ENCODE measurements around the gene CCZ1. TPM values are rescaled to one million over a fixed set of nuclear protein-coding genes. Genes with fewer than 3 reads are reported as not detected.
"Not testable (repeated sequence)": the region's sequence is repeated elsewhere in the genome, so short reads cannot be mapped to it uniquely, and the experiment has no call there.

The CCZ1 gene
- total RNA-seq, 2 donors from 2014 or later, result 59.6 to 87.6 TPM

DNA sequence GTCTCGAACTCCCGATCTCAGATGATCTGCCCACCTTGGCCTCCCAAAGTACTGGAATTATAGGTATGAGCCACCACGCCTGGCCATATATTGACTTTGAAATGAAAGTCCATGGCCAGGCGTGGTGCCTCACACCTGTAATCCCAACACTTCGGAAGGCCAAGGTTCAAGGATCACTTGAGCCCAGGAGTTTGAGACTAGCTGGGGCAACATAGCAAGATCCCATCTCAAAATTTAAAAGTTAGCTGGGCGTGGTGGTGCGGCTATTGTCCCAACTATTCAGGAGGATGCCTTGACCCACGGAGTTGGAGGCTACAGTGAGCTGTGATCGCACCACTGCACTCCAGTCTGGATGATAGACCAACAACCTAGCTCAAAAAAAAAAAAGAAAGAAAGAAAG lies 6.0 kb upstream of the CCZ1 start:
- no peak for DNase-seq
- no peaks in the 10 kb centered on the region for H3K36me3 ChIP-seq
- H3K9ac ChIP-seq (ENCODE audit: low read depth in 2 of 2, low read length in 2 of 2), result no peak overlapping the region
- H3K27me3 ChIP-seq, result no peaks in the 10 kb centered on the region
- TF ChIP-seq, protein P1, sequence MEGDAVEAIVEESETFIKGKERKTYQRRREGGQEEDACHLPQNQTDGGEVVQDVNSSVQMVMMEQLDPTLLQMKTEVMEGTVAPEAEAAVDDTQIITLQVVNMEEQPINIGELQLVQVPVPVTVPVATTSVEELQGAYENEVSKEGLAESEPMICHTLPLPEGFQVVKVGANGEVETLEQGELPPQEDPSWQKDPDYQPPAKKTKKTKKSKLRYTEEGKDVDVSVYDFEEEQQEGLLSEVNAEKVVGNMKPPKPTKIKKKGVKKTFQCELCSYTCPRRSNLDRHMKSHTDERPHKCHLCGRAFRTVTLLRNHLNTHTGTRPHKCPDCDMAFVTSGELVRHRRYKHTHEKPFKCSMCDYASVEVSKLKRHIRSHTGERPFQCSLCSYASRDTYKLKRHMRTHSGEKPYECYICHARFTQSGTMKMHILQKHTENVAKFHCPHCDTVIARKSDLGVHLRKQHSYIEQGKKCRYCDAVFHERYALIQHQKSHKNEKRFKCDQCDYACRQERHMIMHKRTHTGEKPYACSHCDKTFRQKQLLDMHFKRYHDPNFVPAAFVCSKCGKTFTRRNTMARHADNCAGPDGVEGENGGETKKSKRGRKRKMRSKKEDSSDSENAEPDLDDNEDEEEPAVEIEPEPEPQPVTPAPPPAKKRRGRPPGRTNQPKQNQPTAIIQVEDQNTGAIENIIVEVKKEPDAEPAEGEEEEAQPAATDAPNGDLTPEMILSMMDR (IDR thresholded peaks at IDR 0.05), result no peak
- no peak overlapping the region for H3K4me3 ChIP-seq
- no peaks in the 10 kb centered on the region for H3K4me1 ChIP-seq
- no peak overlapping the region for H3K27ac ChIP-seq
- intact Hi-C loops (cut with DNase I), result no loop called here
- no peaks in the 10 kb centered on the region for H3K9me3 ChIP-seq

DNA sequence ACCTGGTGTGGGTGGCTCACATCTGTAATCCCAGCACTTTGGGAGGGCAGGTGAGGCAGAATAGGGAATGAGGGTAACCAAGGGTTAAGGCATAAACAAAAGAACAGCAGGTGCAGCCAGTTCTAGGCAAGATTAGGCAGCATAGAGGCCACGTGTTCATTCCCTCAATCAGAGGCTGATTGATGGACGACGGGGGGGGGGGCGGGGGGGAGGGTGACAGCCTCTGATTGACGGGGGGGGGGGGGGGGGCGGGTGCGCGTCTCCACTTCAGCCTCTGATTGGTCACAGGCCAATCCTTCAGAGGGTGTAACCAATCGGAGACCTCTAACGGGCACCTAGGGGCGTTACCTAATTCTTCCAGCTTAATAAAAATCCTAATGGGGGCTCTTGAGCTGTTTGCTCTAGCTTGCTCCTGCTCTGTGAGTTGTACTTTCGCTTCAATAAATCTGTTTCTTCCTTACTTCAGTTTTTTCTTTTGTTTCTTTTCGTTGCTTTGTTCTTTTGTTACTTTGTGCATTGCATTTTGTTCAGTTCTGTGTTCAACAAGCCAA lies 1.1 kb upstream of the CCZ1 start:
- H3K9ac ChIP-seq (ENCODE audit: low read depth in 2 of 2, low read length in 2 of 2); H3K36me3 ChIP-seq; H3K4me3 ChIP-seq; H3K4me1 ChIP-seq; intact Hi-C loops (cut with DNase I); H3K9me3 ChIP-seq; H3K27ac ChIP-seq; H3K27me3 ChIP-seq; DNase-seq: not testable (repeated sequence)

DNA sequence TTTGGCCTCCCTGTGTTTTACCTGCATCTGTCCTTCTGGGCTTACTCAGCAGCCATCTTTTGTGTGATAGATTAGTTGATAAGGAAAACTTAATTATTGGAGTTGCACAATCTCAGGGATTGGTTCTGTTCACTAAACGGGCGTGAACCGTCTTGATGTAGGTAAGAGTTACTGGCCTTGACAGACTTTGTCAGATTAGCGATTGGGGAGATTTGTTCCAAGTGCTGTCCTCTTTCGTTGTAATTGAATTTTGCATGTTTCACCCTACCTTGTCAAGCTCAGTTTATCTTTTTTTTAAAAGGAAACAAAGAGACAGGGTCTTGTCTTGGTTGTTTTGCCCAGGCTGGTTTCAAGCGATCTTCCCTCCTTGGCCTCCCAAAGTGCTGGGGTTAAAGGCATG lies 4.5 kb downstream of the CCZ1 start:
- H3K9ac ChIP-seq (ENCODE audit: low read depth in 2 of 2, low read length in 2 of 2); H3K4me3 ChIP-seq; H3K27ac ChIP-seq; H3K9me3 ChIP-seq; DNase-seq; H3K4me1 ChIP-seq; H3K36me3 ChIP-seq; H3K27me3 ChIP-seq; intact Hi-C loops (cut with DNase I): not testable (repeated sequence)

DNA sequence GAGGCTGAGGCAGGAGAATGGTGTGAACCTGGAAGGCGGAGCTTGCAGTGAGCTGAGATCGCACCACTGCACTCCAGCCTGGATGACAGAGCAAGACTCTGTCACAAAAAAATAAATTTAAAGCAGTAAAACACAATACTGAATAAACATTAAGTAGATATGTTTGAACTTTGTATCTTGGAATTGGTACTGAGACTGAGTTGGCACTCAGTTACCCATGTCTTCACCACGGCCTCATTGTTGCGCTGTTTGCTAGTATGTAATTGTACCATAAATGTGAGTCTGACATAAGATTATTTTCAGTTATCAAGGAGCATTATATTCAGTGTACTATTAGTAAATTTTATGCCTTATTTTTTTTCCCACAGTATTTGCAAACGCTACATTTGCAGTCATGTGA lies 6.2 kb downstream of the CCZ1 start:
- DNase-seq; intact Hi-C loops (cut with DNase I): not testable (repeated sequence)

DNA sequence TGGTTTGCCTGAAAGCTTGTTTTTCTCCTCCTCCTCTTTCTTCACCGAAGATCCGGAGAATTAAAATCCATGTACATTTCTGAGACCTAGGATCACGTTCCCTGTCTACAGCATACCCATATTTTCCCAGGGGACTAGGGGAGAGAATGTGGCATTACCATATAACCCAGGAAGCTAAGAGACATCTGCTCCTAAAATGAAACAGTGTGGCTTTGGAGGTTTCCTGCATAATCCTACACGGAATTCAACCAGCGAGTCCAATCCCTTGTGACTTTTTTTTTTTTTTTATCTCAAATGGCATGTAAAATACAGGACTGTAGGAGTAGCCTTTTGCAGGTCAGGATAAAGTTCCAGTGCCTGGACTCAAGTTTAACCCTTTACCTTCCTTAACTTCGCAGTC lies 10.3 kb downstream of the CCZ1 start:
- H3K27me3 ChIP-seq; intact Hi-C loops (cut with DNase I); H3K27ac ChIP-seq; H3K9ac ChIP-seq (ENCODE audit: low read depth in 2 of 2, low read length in 2 of 2); H3K36me3 ChIP-seq; H3K4me3 ChIP-seq; H3K9me3 ChIP-seq; DNase-seq; H3K4me1 ChIP-seq: not testable (repeated sequence)

More for the DNA sequence above, 6.2 kb downstream of the CCZ1 start:
- H3K27ac ChIP-seq; H3K4me1 ChIP-seq; H3K4me3 ChIP-seq; H3K36me3 ChIP-seq; H3K9me3 ChIP-seq; H3K9ac ChIP-seq (ENCODE audit: low read depth in 2 of 2, low read length in 2 of 2); H3K27me3 ChIP-seq: not testable (repeated sequence)

DNA sequence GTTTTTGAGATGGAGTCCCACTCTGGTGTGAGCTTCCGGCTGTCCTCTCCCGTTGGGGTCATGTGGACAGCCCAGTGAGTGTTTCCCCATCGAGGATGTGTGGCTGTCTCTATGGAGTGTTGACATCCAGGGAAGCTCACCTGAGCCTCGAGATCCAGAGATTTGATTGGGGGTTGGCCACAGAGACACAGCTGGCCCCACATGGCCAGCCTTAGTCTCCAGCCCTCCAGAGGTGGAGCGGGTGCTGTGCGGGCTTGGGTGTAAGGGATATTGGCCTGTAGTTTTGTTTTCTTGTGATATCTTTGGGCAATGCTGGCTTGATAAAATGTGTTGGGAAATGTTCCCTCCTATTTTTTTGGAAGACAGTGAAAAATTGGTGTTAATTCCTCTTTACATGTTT lies 18.0 kb downstream of the CCZ1 start:
- H3K36me3 ChIP-seq; intact Hi-C loops (cut with DNase I); H3K27ac ChIP-seq; H3K27me3 ChIP-seq; H3K9ac ChIP-seq (ENCODE audit: low read depth in 2 of 2, low read length in 2 of 2); H3K4me1 ChIP-seq; H3K4me3 ChIP-seq; H3K9me3 ChIP-seq; DNase-seq: not testable (repeated sequence)

DNA sequence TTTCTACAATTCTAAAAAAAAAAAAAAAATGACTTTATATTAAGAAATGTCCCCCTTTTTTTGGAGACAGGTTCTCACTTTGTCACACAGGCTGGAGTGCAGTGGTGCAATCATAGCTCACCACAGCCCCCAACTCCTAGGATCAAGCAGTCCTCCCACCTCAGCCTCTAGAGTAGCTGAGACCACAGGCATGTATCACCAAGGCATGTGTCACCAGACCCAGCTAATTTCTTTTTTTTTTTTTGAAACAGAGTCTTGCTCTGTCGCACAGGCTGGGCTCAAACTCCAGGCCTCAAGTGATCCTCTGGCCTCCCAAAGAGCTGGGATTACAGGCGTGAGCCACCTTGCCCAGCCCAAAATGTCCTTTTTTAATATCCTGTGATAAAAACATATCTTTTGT lies 25.6 kb downstream of the CCZ1 start:
- DNase-seq; H3K4me1 ChIP-seq; H3K4me3 ChIP-seq; intact Hi-C loops (cut with DNase I); H3K27me3 ChIP-seq; H3K27ac ChIP-seq; H3K9ac ChIP-seq (ENCODE audit: low read depth in 2 of 2, low read length in 2 of 2); H3K36me3 ChIP-seq; H3K9me3 ChIP-seq: not testable (repeated sequence)

DNA sequence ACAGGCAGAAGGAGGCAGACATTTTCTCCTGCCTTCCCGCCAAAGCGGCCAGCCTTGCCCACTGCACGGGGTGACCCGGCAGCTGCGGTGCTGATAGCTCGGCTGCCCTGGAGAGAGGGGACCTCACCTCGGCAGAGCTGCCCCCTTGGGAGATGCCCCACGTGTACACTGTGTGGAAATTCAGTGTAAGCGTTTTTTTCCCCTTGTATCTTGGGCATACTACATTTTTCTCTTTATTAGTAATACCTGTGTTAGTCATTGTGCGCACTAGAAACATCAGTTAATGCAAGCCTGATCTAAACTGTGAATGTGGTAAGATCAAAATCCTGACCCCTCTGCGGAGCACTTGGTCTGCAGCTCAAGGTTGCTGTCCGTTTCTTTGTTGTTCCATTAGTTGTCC lies 26.1 kb downstream of the CCZ1 start:
- H3K27ac ChIP-seq; H3K9ac ChIP-seq (ENCODE audit: low read depth in 2 of 2, low read length in 2 of 2); H3K27me3 ChIP-seq; intact Hi-C loops (cut with DNase I); H3K36me3 ChIP-seq; H3K4me3 ChIP-seq; DNase-seq; H3K9me3 ChIP-seq; H3K4me1 ChIP-seq: not testable (repeated sequence)

DNA sequence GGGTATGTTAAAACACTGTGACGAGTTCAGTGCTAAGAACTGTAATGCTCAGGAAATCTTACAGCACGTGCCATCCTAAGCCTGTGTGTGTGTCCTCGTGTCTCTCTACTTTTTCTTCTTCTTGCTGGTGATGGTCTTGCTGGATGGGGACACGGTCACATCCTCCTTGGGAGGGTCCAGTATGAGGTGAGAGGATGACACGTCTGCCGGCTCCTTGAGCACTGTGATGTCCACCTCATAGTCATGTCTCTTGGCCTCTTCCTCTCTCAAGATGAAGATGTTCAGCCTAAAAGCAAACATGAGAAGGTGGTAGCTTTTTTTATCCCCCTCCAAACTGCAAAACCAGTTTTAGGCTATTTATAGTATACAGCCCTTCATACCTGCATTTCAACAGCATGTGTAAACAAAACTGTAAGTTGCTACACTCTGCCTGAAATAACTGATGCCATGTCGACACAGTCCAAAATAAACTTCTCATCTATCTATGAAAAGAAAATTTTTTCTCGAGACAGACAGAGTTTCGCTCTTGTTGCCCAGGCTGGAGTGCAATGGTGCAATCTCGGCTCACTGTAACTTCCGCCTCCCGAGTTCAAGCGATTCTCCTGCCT lies 27.8 kb downstream of the CCZ1 start:
- DNase-seq; intact Hi-C loops (cut with DNase I); H3K9me3 ChIP-seq; H3K36me3 ChIP-seq; H3K4me1 ChIP-seq; H3K9ac ChIP-seq (ENCODE audit: low read depth in 2 of 2, low read length in 2 of 2); H3K4me3 ChIP-seq; H3K27me3 ChIP-seq; H3K27ac ChIP-seq: not testable (repeated sequence)

DNA sequence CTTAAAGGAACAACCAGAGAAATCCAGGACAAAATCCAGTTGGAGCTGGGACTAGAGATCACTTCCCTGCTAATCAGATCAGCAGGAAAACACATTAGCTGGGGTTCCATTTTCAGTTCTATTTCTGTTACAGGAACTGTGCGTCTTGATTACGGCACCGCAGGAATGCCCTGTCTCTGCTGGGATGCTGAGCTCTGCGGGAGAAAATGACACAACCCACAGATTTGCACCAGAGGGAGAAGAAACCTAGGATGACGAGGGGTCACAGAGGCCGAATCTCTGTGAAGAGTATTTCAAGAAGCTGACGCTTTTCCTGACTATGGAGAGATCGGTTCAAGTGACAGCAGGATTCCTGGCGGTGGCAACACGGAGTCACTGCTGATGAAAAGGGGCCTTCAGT lies 31.8 kb downstream of the CCZ1 start:
- intact Hi-C loops (cut with DNase I); DNase-seq; H3K27ac ChIP-seq: not testable (repeated sequence)

DNA sequence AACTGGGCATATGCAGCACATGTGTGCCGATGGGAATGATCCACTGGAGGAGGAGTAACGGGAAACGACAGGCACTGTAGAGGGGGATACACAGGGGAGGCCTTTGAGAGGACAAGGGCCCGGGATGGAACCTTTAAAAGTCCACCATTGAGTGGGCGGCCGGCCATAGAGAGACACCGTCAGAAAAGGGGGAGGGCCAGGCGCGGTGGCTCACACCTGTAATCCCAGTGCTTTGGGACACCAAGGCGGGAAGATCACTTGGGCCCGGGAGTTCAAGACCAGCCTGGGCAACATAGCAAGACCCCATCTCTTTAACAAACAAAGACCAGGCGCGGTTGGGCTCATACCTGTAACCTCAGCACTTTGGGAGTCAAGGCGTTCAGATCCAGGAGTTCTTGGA lies 32.7 kb downstream of the CCZ1 start:
- H3K9me3 ChIP-seq; DNase-seq; intact Hi-C loops (cut with DNase I); H3K4me3 ChIP-seq; H3K36me3 ChIP-seq; H3K4me1 ChIP-seq; H3K27me3 ChIP-seq; H3K9ac ChIP-seq (ENCODE audit: low read depth in 2 of 2, low read length in 2 of 2); H3K27ac ChIP-seq: not testable (repeated sequence)

More for the DNA sequence above, 31.8 kb downstream of the CCZ1 start:
- H3K27me3 ChIP-seq; H3K36me3 ChIP-seq; H3K4me3 ChIP-seq; H3K9ac ChIP-seq (ENCODE audit: low read depth in 2 of 2, low read length in 2 of 2); H3K9me3 ChIP-seq; H3K4me1 ChIP-seq: not testable (repeated sequence)

DNA sequence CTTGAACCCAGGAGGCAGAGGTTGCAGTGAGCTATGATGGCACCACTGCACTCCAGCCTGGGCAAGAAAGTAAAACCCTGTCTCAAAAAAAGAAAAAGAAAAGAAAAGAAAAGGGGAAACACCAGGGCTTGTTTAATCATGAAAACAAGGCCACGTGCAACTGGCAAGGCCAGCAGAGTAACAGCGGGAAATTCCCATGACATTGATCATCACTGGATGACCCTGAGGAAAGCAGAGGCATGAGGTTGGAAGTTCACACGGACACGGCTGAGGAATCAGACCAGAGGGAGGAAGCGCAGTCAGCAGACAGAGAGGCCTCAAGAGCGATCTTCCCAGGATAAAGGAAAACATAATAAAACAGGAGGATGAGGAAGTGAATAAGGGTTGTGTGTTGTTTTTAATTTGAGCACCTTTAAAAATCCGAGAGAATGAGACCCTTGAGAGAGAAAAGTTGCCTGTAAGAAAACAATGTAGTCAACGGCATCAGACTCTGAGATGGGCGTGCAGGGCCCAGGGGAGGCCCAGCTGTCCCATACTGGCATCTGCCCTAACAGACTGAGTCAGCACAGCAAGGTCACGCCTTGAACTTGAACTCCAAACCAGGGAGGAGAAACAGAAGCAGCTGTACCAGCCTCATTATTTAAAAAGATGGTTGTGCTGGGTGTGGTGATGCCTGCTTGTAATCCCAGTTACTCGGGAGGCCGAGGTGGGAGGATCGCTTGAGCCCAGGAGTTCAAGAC lies 33.5 kb downstream of the CCZ1 start:
- DNase-seq, H3K4me3 ChIP-seq: not testable (repeated sequence)

More for the DNA sequence above, 33.5 kb downstream of the CCZ1 start:
- H3K36me3 ChIP-seq; H3K9ac ChIP-seq (ENCODE audit: low read depth in 2 of 2, low read length in 2 of 2); H3K27ac ChIP-seq; intact Hi-C loops (cut with DNase I); H3K27me3 ChIP-seq; H3K4me1 ChIP-seq; H3K9me3 ChIP-seq: not testable (repeated sequence)

All from colonic mucosa (tissue), 4 donors.